ENCODE data around the gene PKIB.

Gene PKIB

GRCh38 chr6:122620428-122620827 lies 10.2 kb downstream of the PKIB start:
- no peak overlapping the region for H3K4me3 ChIP-seq (replicated peaks; ENCODE audit: low read depth, low read length)
- TF ChIP-seq CTCF (IDR thresholded peaks at IDR 0.05; ENCODE audit: low read length, missing control alignments), result no peak
- no peak for DNase-seq (ENCODE audit: low read depth)

- TF ChIP-seq CTCF (IDR thresholded peaks at IDR 0.05; ENCODE audit: low read length, missing control alignments), result no peak
- no peak overlapping the region for H3K4me3 ChIP-seq (replicated peaks; ENCODE audit: low read depth, low read length)
- DNase-seq (ENCODE audit: low read depth), result no peak
Observed at GRCh38 chr6:122620902-122621301, 10.7 kb downstream of the PKIB start.

- DNase-seq (ENCODE audit: low read depth), result no peak
- no peak for TF ChIP-seq CTCF (IDR thresholded peaks at IDR 0.05; ENCODE audit: low read length, missing control alignments)
- no peak overlapping the region for H3K4me3 ChIP-seq (replicated peaks; ENCODE audit: low read depth, low read length)
Observed at GRCh38 chr6:122621638-122622037, 11.4 kb downstream of the PKIB start.

- no peak for DNase-seq (ENCODE audit: low read depth)
- no peak for TF ChIP-seq CTCF (IDR thresholded peaks at IDR 0.05; ENCODE audit: low read length, missing control alignments)
- no peak overlapping the region for H3K4me3 ChIP-seq (replicated peaks; ENCODE audit: low read depth, low read length)
Observed at GRCh38 chr6:122622479-122622878, 12.3 kb downstream of the PKIB start.

- no peak for TF ChIP-seq CTCF (IDR thresholded peaks at IDR 0.05; ENCODE audit: low read length, missing control alignments)
- peak; percentile 3 for DNase-seq (ENCODE audit: low read depth)
- H3K4me3 ChIP-seq (replicated peaks; ENCODE audit: low read depth, low read length), result no peak overlapping the region
Observed at GRCh38 chr6:122623279-122623678, 13.1 kb downstream of the PKIB start.

GRCh38 chr6:122624853-122625252 lies 14.6 kb downstream of the PKIB start:
- TF ChIP-seq CTCF (IDR thresholded peaks at IDR 0.05; ENCODE audit: low read length, missing control alignments), result no peak
- H3K4me3 ChIP-seq (replicated peaks; ENCODE audit: low read depth, low read length), result no peak overlapping the region
- no peak for DNase-seq (ENCODE audit: low read depth)

- no peak overlapping the region for H3K4me3 ChIP-seq (replicated peaks; ENCODE audit: low read depth, low read length)
- no peak for DNase-seq (ENCODE audit: low read depth)
- TF ChIP-seq CTCF (IDR thresholded peaks at IDR 0.05; ENCODE audit: low read length, missing control alignments), result no peak
Observed at GRCh38 chr6:122628714-122629113, 18.5 kb downstream of the PKIB start.
